PC-3 (cell line): ENCODE results near the gene MACROD2. TPM values are rescaled to one million over a fixed set of nuclear protein-coding genes. Genes with fewer than 3 reads are reported as not detected.

Experiments
- ATAC-seq: fragments of 200-7000 bp; cut with Tn5 transposase; 2 replicates; pipeline ENCODE4 v1.9.1; 2020; ENCODE audit warnings: mild to moderate bottlenecking, moderate library complexity
- BruUV-seq: library from RNA; stranded (reverse); fragments of 400-500 nt; replicated peaks from 2 replicates; lab custom pipeline; 2021; lab: Mats Ljungman, UMichigan
- CTCF ChIA-PET: fragments of 300-600 bp; sonication (Branson Sonifier 250); formaldehyde crosslinking; loops from one replicate; lab custom pipeline; 2022; ENCODE audit warnings: antibody characterized with exemption; lab: Charles Lee
- POLR2A ChIA-PET: fragments of 300-600 bp; sonication (Branson Sonifier 250); formaldehyde crosslinking; loops from one replicate; lab custom pipeline; 2022; ENCODE audit warnings: antibody characterized with exemption; ENCODE audit not compliant: unreplicated experiment; lab: Charles Lee
- DNase-seq: peaks from one replicate; pipeline ENCODE4 v3.0.0-alpha.2; 2015
- H2AFZ ChIP-seq: fragments of 300-600 bp; sonication (generic); 2 replicates; pipeline ENCODE4 v1.6.0; 2016; ENCODE audit warnings: antibody characterized with exemption, low read length
- H3F3A ChIP-seq: fragments of 300-600 bp; sonication (generic); one replicate; pipeline ENCODE4 v1.6.0; 2017; ENCODE audit warnings: antibody characterized with exemption, low read length, control low read depth, mild to moderate bottlenecking; ENCODE audit not compliant: unreplicated experiment
- H3K27ac ChIP-seq: fragments of 300-600 bp; sonication (generic); 2 replicates; pipeline ENCODE4 v1.5.1; 2016; ENCODE audit warnings: mild to moderate bottlenecking, low read length
- H3K27me3 ChIP-seq: fragments of 300-600 bp; sonication (generic); 2 replicates; pipeline ENCODE4 v1.6.1; 2016; ENCODE audit warnings: low read length, mixed read lengths
- H3K36me3 ChIP-seq: fragments of 300-600 bp; sonication (generic); 2 replicates; pipeline ENCODE4 v1.6.1; 2016; ENCODE audit warnings: low read depth, mixed run types, low read length, mixed read lengths
- H3K4me1 ChIP-seq: fragments of 300-600 bp; sonication (generic); 2 replicates; pipeline ENCODE4 v1.5.1; 2016; ENCODE audit warnings: low read length; ENCODE audit not compliant: insufficient read depth
- H3K4me2 ChIP-seq: fragments of 300-600 bp; sonication (generic); 2 replicates; pipeline ENCODE4 v1.6.0; 2016; ENCODE audit warnings: low read length
- H3K4me3 ChIP-seq: fragments of 300-600 bp; sonication (generic); 2 replicates; pipeline ENCODE4 v1.5.1; 2016; ENCODE audit warnings: mild to moderate bottlenecking, low read length, mixed read lengths
- H3K79me2 ChIP-seq: fragments of 300-600 bp; sonication (generic); 2 replicates; pipeline ENCODE4 v1.6.1; 2017; ENCODE audit warnings: low read length, mixed read lengths
- H3K9ac ChIP-seq: fragments of 300-600 bp; sonication (generic); 2 replicates; pipeline ENCODE4 v1.6.0; 2016; ENCODE audit warnings: mild to moderate bottlenecking, low read length
- H3K9me2 ChIP-seq: fragments of 300-600 bp; sonication (generic); replicated peaks from 2 replicates; pipeline ENCODE4 v1.6.1; 2016; ENCODE audit warnings: mixed run types, low read length, mixed read lengths
- H3K9me3 ChIP-seq: fragments of 300-600 bp; sonication (generic); 2 replicates; pipeline ENCODE4 v1.6.1; 2016; ENCODE audit warnings: low read length, mixed read lengths
- H4K20me1 ChIP-seq: fragments of 300-600 bp; sonication (generic); 2 replicates; pipeline ENCODE4 v1.6.1; 2016; ENCODE audit warnings: low read length, mixed read lengths
- EZH2 ChIP-seq: fragments of 300-600 bp; sonication (generic); IDR thresholded peaks from one replicate; pipeline ENCODE4 v1.6.1; 2017; ENCODE audit warnings: antibody characterized with exemption, mild to moderate bottlenecking, low read length; ENCODE audit not compliant: unreplicated experiment
- EZH2phosphoT487 ChIP-seq: fragments of 300-600 bp; sonication (generic); IDR thresholded peaks from 2 replicates; pipeline ENCODE4 v1.6.1; 2018; ENCODE audit warnings: mild to moderate bottlenecking, antibody characterized with exemption, low read length, borderline replicate concordance
- intact Hi-C: fragments of 100-400 bp; cut with micrococcal nuclease; formaldehyde crosslinking; loops from 2 replicates; pipeline ENCODE4 v1.9.0; 2023
- total RNA-seq: library from RNA; depleted of rRNA; stranded (reverse); fragments of >200 nt; gene quantifications from 2 replicates; pipeline ENCODE4 v1.2.3, GENCODE V29; 2014
- TF ChIP-seq, protein P1 (sequence below): fragments of 300-600 bp; sonication (generic); conservative IDR thresholded peaks from 2 replicates; pipeline ENCODE4 v1.5.1; 2017; ENCODE audit warnings: antibody characterized with exemption, low read depth, mild to moderate bottlenecking, low read length

Gene MACROD2
- total RNA-seq, 1 experiment from 2014 or later, result 3.1 TPM

- Histone ChIP-seq H3K9me2 (no peaks in the 10 kb centered on the region), H3K27me3 (no peaks in the 10 kb centered on the region), H3K9me3 (no peaks in the 10 kb centered on the region), H3K36me3 (no peaks in the 10 kb centered on the region), H3F3A (no peaks in the 10 kb centered on the region), H3K4me2 (no peak overlapping the region), H4K20me1 (no peaks in the 10 kb centered on the region), H2AFZ (no peak overlapping the region), H3K9ac (no peak overlapping the region), H3K79me2 (no peaks in the 10 kb centered on the region), H3K4me1 (peaks cover 9% of the 10 kb centered on the region), H3K27ac (no peak overlapping the region), H3K4me3 (no peak overlapping the region)
- ATAC-seq, result no peak
- TF ChIP-seq EZH2phosphoT487 (no peak), EZH2 (no peak)
- TF ChIP-seq, protein P1, sequence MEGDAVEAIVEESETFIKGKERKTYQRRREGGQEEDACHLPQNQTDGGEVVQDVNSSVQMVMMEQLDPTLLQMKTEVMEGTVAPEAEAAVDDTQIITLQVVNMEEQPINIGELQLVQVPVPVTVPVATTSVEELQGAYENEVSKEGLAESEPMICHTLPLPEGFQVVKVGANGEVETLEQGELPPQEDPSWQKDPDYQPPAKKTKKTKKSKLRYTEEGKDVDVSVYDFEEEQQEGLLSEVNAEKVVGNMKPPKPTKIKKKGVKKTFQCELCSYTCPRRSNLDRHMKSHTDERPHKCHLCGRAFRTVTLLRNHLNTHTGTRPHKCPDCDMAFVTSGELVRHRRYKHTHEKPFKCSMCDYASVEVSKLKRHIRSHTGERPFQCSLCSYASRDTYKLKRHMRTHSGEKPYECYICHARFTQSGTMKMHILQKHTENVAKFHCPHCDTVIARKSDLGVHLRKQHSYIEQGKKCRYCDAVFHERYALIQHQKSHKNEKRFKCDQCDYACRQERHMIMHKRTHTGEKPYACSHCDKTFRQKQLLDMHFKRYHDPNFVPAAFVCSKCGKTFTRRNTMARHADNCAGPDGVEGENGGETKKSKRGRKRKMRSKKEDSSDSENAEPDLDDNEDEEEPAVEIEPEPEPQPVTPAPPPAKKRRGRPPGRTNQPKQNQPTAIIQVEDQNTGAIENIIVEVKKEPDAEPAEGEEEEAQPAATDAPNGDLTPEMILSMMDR, result no peak
- intact Hi-C loops, result loop anchor here (5.0 kb wide), 1 partner anchor 837 kb away; no protein-coding TSS in a partner anchor
- no TSS peak for BruUV-seq
- ChIA-PET POLR2A (no interaction called here), CTCF (no interaction called here)
- DNase-seq, result no peak
Observed at GRCh38 chr20:15639839-15640238, 1644.5 kb downstream of the MACROD2 start.

GRCh38 chr20:15642109-15642508 lies 1646.8 kb downstream of the MACROD2 start:
- no peaks in the 10 kb centered on the region for H3F3A ChIP-seq
- peaks cover 9% of the 10 kb centered on the region for H3K4me1 ChIP-seq
- 0 out of 2 replicates have a peak overlapping the region, but pooled peaks have one; percentile 13 for H2AFZ ChIP-seq
- no TSS peak for BruUV-seq
- CTCF ChIA-PET, result no interaction called here
- H3K79me2 ChIP-seq, result no peaks in the 10 kb centered on the region
- H3K36me3 ChIP-seq, result no peaks in the 10 kb centered on the region
- H4K20me1 ChIP-seq, result no peaks in the 10 kb centered on the region
- no peak for TF ChIP-seq EZH2
- TF ChIP-seq, protein P1, result no peak
- no peak for TF ChIP-seq EZH2phosphoT487
- no peak overlapping the region for H3K9ac ChIP-seq
- no peaks in the 10 kb centered on the region for H3K9me2 ChIP-seq
- no peaks in the 10 kb centered on the region for H3K9me3 ChIP-seq
- H3K4me3 ChIP-seq, result no peak overlapping the region
- ATAC-seq (no peak), DNase-seq (no peak)
- intact Hi-C loops, result loop anchor here (5.0 kb wide), 1 partner anchor 835 kb away; no protein-coding TSS in a partner anchor
- H3K27me3 ChIP-seq, result no peaks in the 10 kb centered on the region
- POLR2A ChIA-PET, result no interaction called here
- no peak overlapping the region for H3K27ac ChIP-seq
- H3K4me2 ChIP-seq, result no peak overlapping the region

DNA sequence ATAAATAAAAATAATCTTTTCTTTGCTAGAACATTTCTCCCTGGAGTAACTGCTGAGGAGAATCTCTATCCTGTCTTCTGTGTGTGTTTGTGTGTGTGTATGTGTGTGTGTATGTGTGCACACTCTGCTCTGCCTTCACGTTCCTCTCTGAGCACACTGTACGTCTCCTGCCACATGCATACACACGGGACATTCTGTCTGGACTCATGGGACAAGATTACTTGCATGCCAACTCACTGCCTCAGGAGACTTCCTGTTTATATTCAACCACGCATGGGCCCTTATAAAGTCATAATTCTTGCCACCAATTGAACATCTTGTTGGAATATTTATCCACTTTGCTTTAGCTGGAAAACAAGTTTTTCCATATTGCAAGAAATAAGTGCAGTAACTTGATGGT lies 1647.4 kb downstream of the MACROD2 start:
- no peak overlapping the region for H3K27ac ChIP-seq
- POLR2A ChIA-PET, result no interaction called here
- no peak overlapping the region for H3K4me3 ChIP-seq
- no peak overlapping the region for H3K9ac ChIP-seq
- no peaks in the 10 kb centered on the region for H4K20me1 ChIP-seq
- ATAC-seq (no peak), DNase-seq (peak; percentile 31)
- H3K4me1 ChIP-seq, result peaks cover 9% of the 10 kb centered on the region
- H3K9me2 ChIP-seq, result no peaks in the 10 kb centered on the region
- H3K36me3 ChIP-seq, result no peaks in the 10 kb centered on the region
- no peaks in the 10 kb centered on the region for H3F3A ChIP-seq
- no peaks in the 10 kb centered on the region for H3K27me3 ChIP-seq
- CTCF ChIA-PET, result no interaction called here
- H2AFZ ChIP-seq, result no peak overlapping the region
- H3K4me2 ChIP-seq, result no peak overlapping the region
- H3K79me2 ChIP-seq, result no peaks in the 10 kb centered on the region
- no peaks in the 10 kb centered on the region for H3K9me3 ChIP-seq
- intact Hi-C loops, result loop anchor here (1.0 to 5.0 kb wide), 2 partner anchors 288 to 835 kb away; no protein-coding TSS in a partner anchor
- BruUV-seq, result no TSS peak
- TF ChIP-seq EZH2 (no peak), EZH2phosphoT487 (no peak)
- TF ChIP-seq, protein P1, result no peak
